GM19372 (cell line): ENCODE data around the gene RFC2.

Experiments used
- ATAC-seq: cut with Tn5 transposase; IDR thresholded peaks from one replicate; pipeline ENCODE4 v1.9.1; 2021; ENCODE audit warnings: mild to moderate bottlenecking, low read depth, moderate library complexity; ENCODE audit not compliant: unreplicated experiment

The RFC2 gene

GRCh38 chr7:74254129-74254857, at the start of gene RFC2:
Gene RFC2, minus strand, starts transcription at chr7:74254399. Its CDS starts 16 bp downstream, at chr7:74254383.
- peak; percentile 89 for ATAC-seq

- ATAC-seq, result no peak
Observed at GRCh38 chr7:74302745-74303221, 48.6 kb upstream of the RFC2 start.

GRCh38 chr7:74300926-74301325, 46.7 kb upstream of the RFC2 start:
- no peak for ATAC-seq

- ATAC-seq, result no peak
Observed at GRCh38 chr7:74299401-74299800, 45.2 kb upstream of the RFC2 start.

GRCh38 chr7:74297516-74298233, 43.5 kb upstream of the RFC2 start:
- ATAC-seq, result no peak

GRCh38 chr7:74294191-74294998, 40.2 kb upstream of the RFC2 start:
- ATAC-seq, result no peak

- ATAC-seq, result no peak
Observed at GRCh38 chr7:74293577-74293908, 39.3 kb upstream of the RFC2 start.

- ATAC-seq, result no peak
Observed at GRCh38 chr7:74292757-74293576, 38.8 kb upstream of the RFC2 start.

GRCh38 chr7:74291535-74291934, 37.3 kb upstream of the RFC2 start:
- ATAC-seq, result no peak

GRCh38 chr7:74290981-74291441, 36.8 kb upstream of the RFC2 start:
- ATAC-seq, result no peak

GRCh38 chr7:74290553-74290950, 36.4 kb upstream of the RFC2 start:
- ATAC-seq, result no peak

GRCh38 chr7:74289659-74290552, 35.7 kb upstream of the RFC2 start:
- ATAC-seq, result peak; percentile 3

- peak; percentile 58 for ATAC-seq
Observed at GRCh38 chr7:74289018-74289658, 34.9 kb upstream of the RFC2 start, which contains the start of gene CLIP2. Gene CLIP2, plus strand, starts transcription at chr7:74289407. Its CDS starts 28,140 bp downstream, at chr7:74317547.

GRCh38 chr7:74288034-74288881, 34.1 kb upstream of the RFC2 start:
- no peak for ATAC-seq

- no peak for ATAC-seq
Observed at GRCh38 chr7:74287303-74288033, 33.3 kb upstream of the RFC2 start.

GRCh38 chr7:74286131-74286530, 31.9 kb upstream of the RFC2 start:
- no peak for ATAC-seq

GRCh38 chr7:74284781-74285259, 30.6 kb upstream of the RFC2 start:
- ATAC-seq, result no peak
